ENCODE data around the gene SECISBP2.

DNA sequence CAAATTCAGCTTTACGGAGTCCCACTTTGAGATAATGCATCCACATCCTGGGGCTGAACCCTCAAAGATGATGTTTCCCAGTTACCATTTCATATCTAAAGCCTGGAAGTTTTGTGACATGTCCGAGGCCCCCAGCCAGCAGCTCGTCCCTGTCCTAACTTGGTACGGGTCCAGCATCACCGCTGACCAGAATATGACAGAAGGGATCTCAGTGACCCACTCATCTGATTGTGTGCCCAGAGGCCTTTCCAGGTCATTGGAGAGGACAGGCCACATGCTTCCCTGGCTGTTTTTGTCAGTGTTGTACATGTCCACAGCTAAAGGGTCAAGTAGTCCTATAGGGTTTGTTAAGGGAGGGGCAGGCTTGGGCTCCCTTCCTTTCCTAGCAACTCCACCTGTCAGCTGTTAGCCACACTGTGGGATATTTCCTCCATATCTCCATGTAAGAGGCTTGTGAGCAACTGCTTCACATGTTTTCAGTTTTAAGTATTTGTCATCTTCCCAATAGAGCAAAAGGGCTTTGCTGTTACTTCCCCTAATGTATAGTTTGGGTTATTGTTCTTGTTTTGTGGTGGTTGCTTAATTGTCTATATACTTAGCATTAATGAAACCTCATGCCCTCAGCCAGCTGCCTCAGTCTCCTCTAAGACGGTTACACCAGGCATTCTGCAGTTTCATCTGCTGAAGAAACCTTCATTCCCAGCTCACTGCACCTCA is 33.4 kb downstream of the SECISBP2 start:
- TF ChIP-seq POLR2A (IDR thresholded peaks at IDR 0.05): no peak
- TF ChIP-seq, protein P1, sequence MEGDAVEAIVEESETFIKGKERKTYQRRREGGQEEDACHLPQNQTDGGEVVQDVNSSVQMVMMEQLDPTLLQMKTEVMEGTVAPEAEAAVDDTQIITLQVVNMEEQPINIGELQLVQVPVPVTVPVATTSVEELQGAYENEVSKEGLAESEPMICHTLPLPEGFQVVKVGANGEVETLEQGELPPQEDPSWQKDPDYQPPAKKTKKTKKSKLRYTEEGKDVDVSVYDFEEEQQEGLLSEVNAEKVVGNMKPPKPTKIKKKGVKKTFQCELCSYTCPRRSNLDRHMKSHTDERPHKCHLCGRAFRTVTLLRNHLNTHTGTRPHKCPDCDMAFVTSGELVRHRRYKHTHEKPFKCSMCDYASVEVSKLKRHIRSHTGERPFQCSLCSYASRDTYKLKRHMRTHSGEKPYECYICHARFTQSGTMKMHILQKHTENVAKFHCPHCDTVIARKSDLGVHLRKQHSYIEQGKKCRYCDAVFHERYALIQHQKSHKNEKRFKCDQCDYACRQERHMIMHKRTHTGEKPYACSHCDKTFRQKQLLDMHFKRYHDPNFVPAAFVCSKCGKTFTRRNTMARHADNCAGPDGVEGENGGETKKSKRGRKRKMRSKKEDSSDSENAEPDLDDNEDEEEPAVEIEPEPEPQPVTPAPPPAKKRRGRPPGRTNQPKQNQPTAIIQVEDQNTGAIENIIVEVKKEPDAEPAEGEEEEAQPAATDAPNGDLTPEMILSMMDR (IDR thresholded peaks at IDR 0.05): no peak
- TF ChIP-seq POLR2AphosphoS5 (IDR thresholded peaks at IDR 0.05): no peak
